ENCODE measurements around the gene ADAM8. TPM values are rescaled to one million over a fixed set of nuclear protein-coding genes. Genes with fewer than 3 reads are reported as not detected.

ADAM8 gene
- total and polyA plus RNA-seq, 2 of the 8 experiments (the other 6 are each of a cell fraction or from before 2014, with no cell fraction given) = 4.6 TPM

- TF ChIP-seq, protein P1, sequence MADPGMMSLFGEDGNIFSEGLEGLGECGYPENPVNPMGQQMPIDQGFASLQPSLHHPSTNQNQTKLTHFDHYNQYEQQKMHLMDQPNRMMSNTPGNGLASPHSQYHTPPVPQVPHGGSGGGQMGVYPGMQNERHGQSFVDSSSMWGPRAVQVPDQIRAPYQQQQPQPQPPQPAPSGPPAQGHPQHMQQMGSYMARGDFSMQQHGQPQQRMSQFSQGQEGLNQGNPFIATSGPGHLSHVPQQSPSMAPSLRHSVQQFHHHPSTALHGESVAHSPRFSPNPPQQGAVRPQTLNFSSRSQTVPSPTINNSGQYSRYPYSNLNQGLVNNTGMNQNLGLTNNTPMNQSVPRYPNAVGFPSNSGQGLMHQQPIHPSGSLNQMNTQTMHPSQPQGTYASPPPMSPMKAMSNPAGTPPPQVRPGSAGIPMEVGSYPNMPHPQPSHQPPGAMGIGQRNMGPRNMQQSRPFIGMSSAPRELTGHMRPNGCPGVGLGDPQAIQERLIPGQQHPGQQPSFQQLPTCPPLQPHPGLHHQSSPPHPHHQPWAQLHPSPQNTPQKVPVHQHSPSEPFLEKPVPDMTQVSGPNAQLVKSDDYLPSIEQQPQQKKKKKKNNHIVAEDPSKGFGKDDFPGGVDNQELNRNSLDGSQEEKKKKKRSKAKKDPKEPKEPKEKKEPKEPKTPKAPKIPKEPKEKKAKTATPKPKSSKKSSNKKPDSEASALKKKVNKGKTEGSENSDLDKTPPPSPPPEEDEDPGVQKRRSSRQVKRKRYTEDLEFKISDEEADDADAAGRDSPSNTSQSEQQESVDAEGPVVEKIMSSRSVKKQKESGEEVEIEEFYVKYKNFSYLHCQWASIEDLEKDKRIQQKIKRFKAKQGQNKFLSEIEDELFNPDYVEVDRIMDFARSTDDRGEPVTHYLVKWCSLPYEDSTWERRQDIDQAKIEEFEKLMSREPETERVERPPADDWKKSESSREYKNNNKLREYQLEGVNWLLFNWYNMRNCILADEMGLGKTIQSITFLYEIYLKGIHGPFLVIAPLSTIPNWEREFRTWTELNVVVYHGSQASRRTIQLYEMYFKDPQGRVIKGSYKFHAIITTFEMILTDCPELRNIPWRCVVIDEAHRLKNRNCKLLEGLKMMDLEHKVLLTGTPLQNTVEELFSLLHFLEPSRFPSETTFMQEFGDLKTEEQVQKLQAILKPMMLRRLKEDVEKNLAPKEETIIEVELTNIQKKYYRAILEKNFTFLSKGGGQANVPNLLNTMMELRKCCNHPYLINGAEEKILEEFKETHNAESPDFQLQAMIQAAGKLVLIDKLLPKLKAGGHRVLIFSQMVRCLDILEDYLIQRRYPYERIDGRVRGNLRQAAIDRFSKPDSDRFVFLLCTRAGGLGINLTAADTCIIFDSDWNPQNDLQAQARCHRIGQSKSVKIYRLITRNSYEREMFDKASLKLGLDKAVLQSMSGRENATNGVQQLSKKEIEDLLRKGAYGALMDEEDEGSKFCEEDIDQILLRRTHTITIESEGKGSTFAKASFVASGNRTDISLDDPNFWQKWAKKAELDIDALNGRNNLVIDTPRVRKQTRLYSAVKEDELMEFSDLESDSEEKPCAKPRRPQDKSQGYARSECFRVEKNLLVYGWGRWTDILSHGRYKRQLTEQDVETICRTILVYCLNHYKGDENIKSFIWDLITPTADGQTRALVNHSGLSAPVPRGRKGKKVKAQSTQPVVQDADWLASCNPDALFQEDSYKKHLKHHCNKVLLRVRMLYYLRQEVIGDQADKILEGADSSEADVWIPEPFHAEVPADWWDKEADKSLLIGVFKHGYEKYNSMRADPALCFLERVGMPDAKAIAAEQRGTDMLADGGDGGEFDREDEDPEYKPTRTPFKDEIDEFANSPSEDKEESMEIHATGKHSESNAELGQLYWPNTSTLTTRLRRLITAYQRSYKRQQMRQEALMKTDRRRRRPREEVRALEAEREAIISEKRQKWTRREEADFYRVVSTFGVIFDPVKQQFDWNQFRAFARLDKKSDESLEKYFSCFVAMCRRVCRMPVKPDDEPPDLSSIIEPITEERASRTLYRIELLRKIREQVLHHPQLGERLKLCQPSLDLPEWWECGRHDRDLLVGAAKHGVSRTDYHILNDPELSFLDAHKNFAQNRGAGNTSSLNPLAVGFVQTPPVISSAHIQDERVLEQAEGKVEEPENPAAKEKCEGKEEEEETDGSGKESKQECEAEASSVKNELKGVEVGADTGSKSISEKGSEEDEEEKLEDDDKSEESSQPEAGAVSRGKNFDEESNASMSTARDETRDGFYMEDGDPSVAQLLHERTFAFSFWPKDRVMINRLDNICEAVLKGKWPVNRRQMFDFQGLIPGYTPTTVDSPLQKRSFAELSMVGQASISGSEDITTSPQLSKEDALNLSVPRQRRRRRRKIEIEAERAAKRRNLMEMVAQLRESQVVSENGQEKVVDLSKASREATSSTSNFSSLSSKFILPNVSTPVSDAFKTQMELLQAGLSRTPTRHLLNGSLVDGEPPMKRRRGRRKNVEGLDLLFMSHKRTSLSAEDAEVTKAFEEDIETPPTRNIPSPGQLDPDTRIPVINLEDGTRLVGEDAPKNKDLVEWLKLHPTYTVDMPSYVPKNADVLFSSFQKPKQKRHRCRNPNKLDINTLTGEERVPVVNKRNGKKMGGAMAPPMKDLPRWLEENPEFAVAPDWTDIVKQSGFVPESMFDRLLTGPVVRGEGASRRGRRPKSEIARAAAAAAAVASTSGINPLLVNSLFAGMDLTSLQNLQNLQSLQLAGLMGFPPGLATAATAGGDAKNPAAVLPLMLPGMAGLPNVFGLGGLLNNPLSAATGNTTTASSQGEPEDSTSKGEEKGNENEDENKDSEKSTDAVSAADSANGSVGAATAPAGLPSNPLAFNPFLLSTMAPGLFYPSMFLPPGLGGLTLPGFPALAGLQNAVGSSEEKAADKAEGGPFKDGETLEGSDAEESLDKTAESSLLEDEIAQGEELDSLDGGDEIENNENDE (IDR thresholded peaks at IDR 0.05; ENCODE audit: insufficient replicate concordance, low read length) = no peak
- TF ChIP-seq RFX5 (IDR thresholded peaks at IDR 0.05; ENCODE audit: borderline replicate concordance, low read depth, low read length) = no peak
- TF ChIP-seq POLR2AphosphoS5 (IDR thresholded peaks at IDR 0.05; ENCODE audit: low read depth, low read length) = no peak
- TF ChIP-seq, protein P2, sequence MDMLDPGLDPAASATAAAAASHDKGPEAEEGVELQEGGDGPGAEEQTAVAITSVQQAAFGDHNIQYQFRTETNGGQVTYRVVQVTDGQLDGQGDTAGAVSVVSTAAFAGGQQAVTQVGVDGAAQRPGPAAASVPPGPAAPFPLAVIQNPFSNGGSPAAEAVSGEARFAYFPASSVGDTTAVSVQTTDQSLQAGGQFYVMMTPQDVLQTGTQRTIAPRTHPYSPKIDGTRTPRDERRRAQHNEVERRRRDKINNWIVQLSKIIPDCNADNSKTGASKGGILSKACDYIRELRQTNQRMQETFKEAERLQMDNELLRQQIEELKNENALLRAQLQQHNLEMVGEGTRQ (IDR thresholded peaks at IDR 0.05; ENCODE audit: low read length) = no peak
- no peak for TF ChIP-seq SIX5 (IDR thresholded peaks at IDR 0.05; ENCODE audit: low read depth, low read length)
- TF ChIP-seq TEAD4 (IDR thresholded peaks at IDR 0.05; ENCODE audit: low read depth, low read length) = no peak
- no peak for TF ChIP-seq BCL11A (IDR thresholded peaks at IDR 0.05; ENCODE audit: low read depth in 2 of 2, low read length in 2 of 2)
- TF ChIP-seq SRF (IDR thresholded peaks at IDR 0.05; ENCODE audit: low read depth, low read length) = no peak
- no peak for TF ChIP-seq CHD2 (IDR thresholded peaks at IDR 0.05; ENCODE audit: low read length)
These were observed 21.3 kb downstream of the ADAM8 start (continued) for GRCh38 chr10:133255323-133255722.
